Smooth muscle cell (in vitro differentiated cells): Measurements from ENCODE around the gene NRL. TPM values are rescaled to one million over a fixed set of nuclear protein-coding genes. Genes with fewer than 3 reads are reported as not detected.

Experiments used
- DNase-seq: peaks from one replicate; lab custom pipeline; 2025; ENCODE audit not compliant: unreplicated experiment; lab: John Stamatoyannopoulos, UW
- H2AFZ ChIP-seq: fragments of 200-600 bp; sonication (generic); 2 replicates; pipeline ENCODE4 v1.6.0; 2016; ENCODE audit warnings: antibody characterized with exemption, low read depth, mild to moderate bottlenecking
- H3F3A ChIP-seq: fragments of 200-600 bp; sonication (generic); 2 replicates; pipeline ENCODE4 v1.6.0; 2017; ENCODE audit warnings: antibody characterized with exemption, low read depth
- H3K27ac ChIP-seq: fragments of 200-600 bp; sonication (generic); 2 replicates; pipeline ENCODE4 v1.5.1; 2016; ENCODE audit warnings: low read depth, mild to moderate bottlenecking
- H3K27me3 ChIP-seq: fragments of 200-600 bp; sonication (generic); 2 replicates; pipeline ENCODE4 v1.6.1; 2016; ENCODE audit warnings: low read depth, mild to moderate bottlenecking
- H3K36me3 ChIP-seq: fragments of 200-600 bp; sonication (generic); 2 replicates; pipeline ENCODE4 v1.5.1; 2016; ENCODE audit warnings: low read depth
- H3K4me1 ChIP-seq: fragments of 200-600 bp; sonication (generic); 2 replicates; pipeline ENCODE4 v1.5.1; 2016; ENCODE audit warnings: low read depth
- H3K4me2 ChIP-seq: fragments of 200-600 bp; sonication (generic); 2 replicates; pipeline ENCODE4 v1.6.0; 2016; ENCODE audit warnings: mild to moderate bottlenecking
- H3K4me3 ChIP-seq: fragments of 200-600 bp; sonication (generic); 2 replicates; pipeline ENCODE4 v1.5.1; 2016; ENCODE audit warnings: mild to moderate bottlenecking
- H3K79me2 ChIP-seq: fragments of 200-600 bp; sonication (generic); 2 replicates; pipeline ENCODE4 v1.6.0; 2016; ENCODE audit warnings: low read depth, mild to moderate bottlenecking
- H3K9ac ChIP-seq: fragments of 200-600 bp; sonication (generic); 2 replicates; pipeline ENCODE4 v1.6.0; 2016; ENCODE audit warnings: low read depth
- H3K9me3 ChIP-seq: fragments of 200-600 bp; sonication (generic); replicated peaks from 2 replicates; pipeline ENCODE4 v1.5.1; 2016; ENCODE audit warnings: low read depth
- H4K20me1 ChIP-seq: fragments of 200-600 bp; sonication (generic); 2 replicates; pipeline ENCODE4 v1.6.0; 2016; ENCODE audit warnings: low read depth
- WGBS: methylation state at CpG from one replicate; pipeline ENCODE4 v1.1.7; 2016; ENCODE audit warnings: low lambda C conversion rate; 5-methylcytosine and 5-hydroxymethylcytosine counted together
- polyA plus RNA-seq: library from polyadenylated mRNA; unstranded; fragments of >200 nt; fragmentation: Nextera tagmentation; extraction: Ambion mirVana; gene quantifications from 2 replicates; pipeline ENCODE4 v1.2.1, GENCODE V29; 2016
- total RNA-seq: library from RNA; depleted of rRNA; stranded (reverse); fragments of >200 nt; gene quantifications from 2 replicates; pipeline ENCODE4 v1.2.3, GENCODE V29; 2014
- TF ChIP-seq, protein P1 (sequence below): fragments of 200-600 bp; sonication (generic); IDR thresholded peaks from 2 replicates; pipeline ENCODE4 v1.5.1; 2017; ENCODE audit warnings: borderline replicate concordance, mild to moderate bottlenecking, antibody characterized with exemption; ENCODE audit not compliant: insufficient read depth, poor library complexity, severe bottlenecking

Gene NRL
- total and polyA plus RNA-seq, 2 experiments from 2014 or later, result 1.3 to 1.9 TPM

DNA sequence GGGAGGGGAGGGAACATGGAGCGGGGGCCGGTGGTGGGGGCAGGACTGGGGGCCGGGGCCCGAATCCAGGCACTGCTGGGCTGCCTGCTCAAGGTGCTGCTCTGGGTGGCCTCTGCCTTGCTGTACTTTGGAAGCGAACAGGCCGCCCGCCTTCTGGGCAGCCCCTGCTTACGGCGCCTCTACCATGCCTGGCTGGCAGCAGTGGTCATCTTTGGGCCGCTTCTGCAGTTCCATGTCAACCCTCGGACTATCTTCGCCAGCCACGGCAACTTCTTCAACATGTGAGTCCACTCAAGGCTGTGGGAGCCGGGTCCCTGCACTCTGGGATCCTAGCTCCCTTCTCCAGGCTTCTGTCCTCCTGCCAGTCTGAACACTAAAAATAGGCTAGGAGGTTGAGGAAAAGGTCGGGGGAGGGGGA, 16.8 kb upstream of the NRL start:
- Histone ChIP-seq H3K4me2 (no peak overlapping the region), H3K9ac (no peak overlapping the region), H3F3A (no peaks in the 10 kb centered on the region), H3K4me3 (no peak overlapping the region), H3K79me2 (no peaks in the 10 kb centered on the region), H4K20me1 (no peaks in the 10 kb centered on the region), H3K9me3 (no peaks in the 10 kb centered on the region), H3K27me3 (no peaks in the 10 kb centered on the region), H2AFZ (no peak overlapping the region), H3K27ac (no peak overlapping the region), H3K36me3 (no peaks in the 10 kb centered on the region), H3K4me1 (peaks cover 5% of the 10 kb centered on the region)
- TF ChIP-seq, protein P1, sequence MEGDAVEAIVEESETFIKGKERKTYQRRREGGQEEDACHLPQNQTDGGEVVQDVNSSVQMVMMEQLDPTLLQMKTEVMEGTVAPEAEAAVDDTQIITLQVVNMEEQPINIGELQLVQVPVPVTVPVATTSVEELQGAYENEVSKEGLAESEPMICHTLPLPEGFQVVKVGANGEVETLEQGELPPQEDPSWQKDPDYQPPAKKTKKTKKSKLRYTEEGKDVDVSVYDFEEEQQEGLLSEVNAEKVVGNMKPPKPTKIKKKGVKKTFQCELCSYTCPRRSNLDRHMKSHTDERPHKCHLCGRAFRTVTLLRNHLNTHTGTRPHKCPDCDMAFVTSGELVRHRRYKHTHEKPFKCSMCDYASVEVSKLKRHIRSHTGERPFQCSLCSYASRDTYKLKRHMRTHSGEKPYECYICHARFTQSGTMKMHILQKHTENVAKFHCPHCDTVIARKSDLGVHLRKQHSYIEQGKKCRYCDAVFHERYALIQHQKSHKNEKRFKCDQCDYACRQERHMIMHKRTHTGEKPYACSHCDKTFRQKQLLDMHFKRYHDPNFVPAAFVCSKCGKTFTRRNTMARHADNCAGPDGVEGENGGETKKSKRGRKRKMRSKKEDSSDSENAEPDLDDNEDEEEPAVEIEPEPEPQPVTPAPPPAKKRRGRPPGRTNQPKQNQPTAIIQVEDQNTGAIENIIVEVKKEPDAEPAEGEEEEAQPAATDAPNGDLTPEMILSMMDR, result no peak
- no peak for DNase-seq
- 84% methylated on average over 7 of the region's 15 CpGs for WGBS

DNA sequence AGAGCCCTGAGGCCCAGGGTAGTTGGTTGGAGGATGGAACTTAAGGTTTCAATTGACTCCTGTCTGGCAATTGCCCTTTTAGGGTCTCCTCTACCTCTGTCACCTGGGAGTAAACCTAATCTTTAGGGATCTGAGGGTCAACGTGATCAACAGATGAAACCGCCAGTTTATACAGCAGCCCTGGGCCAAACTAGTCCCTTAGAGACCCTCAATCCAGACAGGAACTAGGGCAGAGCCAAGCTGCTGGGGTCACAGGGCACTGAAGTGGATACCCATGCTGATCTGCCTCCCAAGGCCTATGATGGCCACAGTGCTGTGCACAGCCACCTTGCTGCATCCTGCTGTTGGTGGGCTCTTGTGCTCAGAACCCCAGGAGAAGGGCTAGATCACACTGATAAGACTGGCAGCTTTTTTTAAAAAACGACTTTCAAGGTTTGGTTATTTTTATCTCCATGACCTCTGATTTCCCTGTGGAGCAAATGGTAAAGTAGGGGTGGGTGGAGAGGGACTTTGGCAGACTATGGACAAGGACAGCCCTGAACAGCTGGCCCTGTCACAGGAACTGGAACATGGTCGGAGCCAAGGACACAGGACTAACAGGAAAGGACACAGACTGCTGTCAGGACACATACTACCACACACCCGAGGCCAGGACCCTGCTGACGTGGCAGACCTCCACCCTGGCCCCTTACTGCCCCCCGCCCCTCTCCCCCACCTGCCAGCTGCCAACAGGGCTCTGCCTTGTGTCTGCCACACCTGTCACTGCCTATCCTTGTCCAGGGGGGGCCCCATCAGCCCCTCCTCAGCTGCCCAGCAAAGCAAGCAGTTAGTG, 16.2 kb upstream of the NRL start:
- no peak overlapping the region for H3K9ac ChIP-seq
- H3K27me3 ChIP-seq, result no peaks in the 10 kb centered on the region
- TF ChIP-seq, protein P1, result no peak
- no peaks in the 10 kb centered on the region for H3K36me3 ChIP-seq
- no peak overlapping the region for H3K4me3 ChIP-seq
- H3K4me2 ChIP-seq, result no peak overlapping the region
- H3F3A ChIP-seq, result no peaks in the 10 kb centered on the region
- no peak for DNase-seq
- no peaks in the 10 kb centered on the region for H3K79me2 ChIP-seq
- no peaks in the 10 kb centered on the region for H3K9me3 ChIP-seq
- no peak overlapping the region for H3K27ac ChIP-seq
- no peaks in the 10 kb centered on the region for H4K20me1 ChIP-seq
- WGBS, result 77% methylated on average over 5 of the region's 7 CpGs
- H2AFZ ChIP-seq, result no peak overlapping the region
- peaks cover 4% of the 10 kb centered on the region for H3K4me1 ChIP-seq

DNA sequence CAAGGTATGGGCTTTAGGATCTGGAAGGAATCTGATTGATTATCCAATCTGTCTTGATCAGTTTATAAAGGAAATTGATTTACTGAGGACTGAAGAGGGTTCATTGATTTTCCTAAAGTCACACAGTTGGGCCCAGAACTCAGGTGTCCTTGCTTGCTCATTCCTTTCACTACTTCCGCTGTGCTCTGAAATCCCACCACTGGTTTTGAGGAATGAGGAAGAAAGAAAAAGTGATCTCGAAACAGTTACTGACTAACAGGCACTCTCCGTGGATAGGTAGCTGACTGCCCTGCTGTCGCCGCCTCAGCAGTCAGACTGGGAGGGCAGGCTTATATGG, 15.6 kb upstream of the NRL start, which contains the start of gene FITM1:
Gene FITM1 (plus strand): TSS at position 280 of the 337 bp plus-strand sequence. CDS start 905 bp downstream, outside the sequence.
- no peaks in the 10 kb centered on the region for H3K9me3 ChIP-seq
- no peak within 1 kb of the TSS for H3K4me2 ChIP-seq
- no peak for DNase-seq
- no peaks in the 10 kb centered on the region for H3K36me3 ChIP-seq
- no peak within 1 kb of the TSS for H3K4me3 ChIP-seq
- H3K27ac ChIP-seq, result no peak within 1 kb of the TSS
- H3K9ac ChIP-seq, result no peak within 1 kb of the TSS
- no peak within 1 kb of the TSS for H2AFZ ChIP-seq
- H3K27me3 ChIP-seq, result no peaks in the 10 kb centered on the region
- no peaks in the 10 kb centered on the region for H3F3A ChIP-seq
- H3K4me1 ChIP-seq, result peaks cover 2% of the 10 kb centered on the region
- TF ChIP-seq, protein P1, result no peak
- no peaks in the 10 kb centered on the region for H3K79me2 ChIP-seq
- no peaks in the 10 kb centered on the region for H4K20me1 ChIP-seq
- WGBS, result 84% methylated on average over 5 of the region's 5 CpGs

DNA sequence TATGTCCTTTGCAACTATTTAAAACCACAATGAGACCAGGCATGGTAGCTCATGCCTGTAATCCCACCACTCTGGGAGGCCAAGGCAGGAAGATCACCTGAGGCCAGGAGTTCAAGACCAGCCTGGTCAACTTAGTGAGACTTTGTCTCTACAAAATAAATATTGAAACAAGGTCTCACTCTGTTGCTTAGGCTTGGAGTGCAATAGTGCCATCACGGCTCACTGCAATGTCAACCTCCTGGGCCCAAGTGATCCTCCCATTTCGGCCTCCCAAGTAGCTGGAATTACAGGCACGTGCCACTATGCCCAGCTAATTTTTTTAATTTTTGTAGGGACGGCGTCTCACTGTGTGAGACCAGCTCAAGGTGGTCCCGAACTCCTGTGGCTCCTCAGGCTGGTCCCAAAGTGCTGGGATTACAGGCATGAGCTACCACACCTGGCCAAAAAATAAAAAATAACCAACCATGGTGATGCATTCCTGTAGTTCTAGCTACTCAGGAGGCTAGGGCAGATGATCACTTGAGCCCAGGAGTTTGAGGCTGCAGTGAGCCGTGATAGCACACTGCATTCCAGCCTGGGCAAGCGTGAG, 14.8 kb upstream of the NRL start:
- no peak overlapping the region for H3K4me2 ChIP-seq
- no peaks in the 10 kb centered on the region for H3F3A ChIP-seq
- no peaks in the 10 kb centered on the region for H3K4me1 ChIP-seq
- no peaks in the 10 kb centered on the region for H3K79me2 ChIP-seq
- no peaks in the 10 kb centered on the region for H4K20me1 ChIP-seq
- no peak for DNase-seq
- H3K27ac ChIP-seq, result no peak overlapping the region
- H3K27me3 ChIP-seq, result no peaks in the 10 kb centered on the region
- H2AFZ ChIP-seq, result no peak overlapping the region
- WGBS, result 88% methylated on average over 8 of the region's 8 CpGs
- H3K36me3 ChIP-seq, result no peaks in the 10 kb centered on the region
- H3K4me3 ChIP-seq, result no peak overlapping the region
- no peaks in the 10 kb centered on the region for H3K9me3 ChIP-seq
- TF ChIP-seq, protein P1, result no peak
- H3K9ac ChIP-seq, result no peak overlapping the region
